ENCODE results near the gene C13orf46. TPM values are rescaled to one million over a fixed set of nuclear protein-coding genes. Genes with fewer than 3 reads are reported as not detected.

Gene C13orf46
- total RNA-seq, 2 experiments from 2014 or later: 1.6 to 1.9 TPM

- ATAC-seq (no peak), DNase-seq (no peak)
- ChIA-PET CTCF (no interaction called here), POLR2A (no interaction called here)
- Mint-ChIP-seq H3K27ac (no peak overlapping the region), H3K4me3 (no peak overlapping the region), H3K36me3 (ENCODE audit: low read depth) (peaks cover 1% of the 10 kb centered on the region), H3K9me3 (no peaks in the 10 kb centered on the region), H3K27me3 (no peaks in the 10 kb centered on the region), H3K4me1 (ENCODE audit: low read depth) (no peaks in the 10 kb centered on the region)
- intact Hi-C loops (cut with micrococcal nuclease): no loop called here
- TF ChIP-seq, protein P1, sequence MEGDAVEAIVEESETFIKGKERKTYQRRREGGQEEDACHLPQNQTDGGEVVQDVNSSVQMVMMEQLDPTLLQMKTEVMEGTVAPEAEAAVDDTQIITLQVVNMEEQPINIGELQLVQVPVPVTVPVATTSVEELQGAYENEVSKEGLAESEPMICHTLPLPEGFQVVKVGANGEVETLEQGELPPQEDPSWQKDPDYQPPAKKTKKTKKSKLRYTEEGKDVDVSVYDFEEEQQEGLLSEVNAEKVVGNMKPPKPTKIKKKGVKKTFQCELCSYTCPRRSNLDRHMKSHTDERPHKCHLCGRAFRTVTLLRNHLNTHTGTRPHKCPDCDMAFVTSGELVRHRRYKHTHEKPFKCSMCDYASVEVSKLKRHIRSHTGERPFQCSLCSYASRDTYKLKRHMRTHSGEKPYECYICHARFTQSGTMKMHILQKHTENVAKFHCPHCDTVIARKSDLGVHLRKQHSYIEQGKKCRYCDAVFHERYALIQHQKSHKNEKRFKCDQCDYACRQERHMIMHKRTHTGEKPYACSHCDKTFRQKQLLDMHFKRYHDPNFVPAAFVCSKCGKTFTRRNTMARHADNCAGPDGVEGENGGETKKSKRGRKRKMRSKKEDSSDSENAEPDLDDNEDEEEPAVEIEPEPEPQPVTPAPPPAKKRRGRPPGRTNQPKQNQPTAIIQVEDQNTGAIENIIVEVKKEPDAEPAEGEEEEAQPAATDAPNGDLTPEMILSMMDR (IDR thresholded peaks at IDR 0.05): no peak
Measured at GRCh38 chr13:113967206-113967720, 6.6 kb downstream of the C13orf46 start.

DNA sequence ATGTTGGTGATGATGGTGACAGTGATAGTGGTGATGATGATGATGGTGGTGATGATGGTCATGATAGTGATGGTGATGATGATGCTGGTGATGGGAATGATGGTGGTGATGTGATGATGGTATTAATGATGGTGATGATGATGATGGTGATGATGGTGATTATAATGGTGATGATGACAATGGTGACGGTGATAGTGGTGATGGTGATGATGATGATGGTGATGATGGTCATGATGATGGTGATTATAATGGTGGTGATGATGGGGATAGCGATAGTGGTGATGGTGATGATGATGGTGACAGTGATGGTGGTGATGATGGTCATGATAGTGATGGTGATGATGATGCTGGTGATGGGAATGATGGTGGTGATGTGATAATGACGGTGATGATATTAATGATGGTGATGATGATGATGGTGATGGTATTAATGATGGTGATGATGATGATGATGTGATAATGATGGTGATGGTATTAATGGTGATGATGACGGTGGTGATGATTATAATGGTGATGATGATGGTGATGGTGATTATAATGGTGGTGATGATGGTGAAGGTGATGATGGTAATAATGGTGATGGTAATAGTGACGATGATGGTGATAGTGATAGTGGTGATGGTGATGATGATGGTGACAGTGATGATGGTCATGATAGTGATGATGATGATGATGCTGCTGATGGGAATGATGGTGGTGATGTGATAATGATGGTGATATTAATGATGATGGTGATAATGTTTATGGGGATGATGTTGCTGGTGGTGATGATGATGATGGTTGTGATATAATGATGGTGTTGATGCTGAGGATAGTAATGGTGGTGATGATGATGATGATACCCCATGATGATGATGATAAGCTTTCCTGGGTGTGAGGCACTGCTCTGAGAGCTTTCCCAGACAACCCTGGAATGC, 7.7 kb downstream of the C13orf46 start:
- Mint-ChIP-seq H3K27ac (no peak overlapping the region), H3K27me3 (no peaks in the 10 kb centered on the region), H3K4me3 (no peak overlapping the region), H3K36me3 (ENCODE audit: low read depth) (no peaks in the 10 kb centered on the region), H3K9me3 (no peaks in the 10 kb centered on the region), H3K4me1 (ENCODE audit: low read depth) (no peaks in the 10 kb centered on the region)
- ATAC-seq: no peak
- ChIA-PET CTCF (no interaction called here), POLR2A (no interaction called here)
- DNase-seq: no peak
- TF ChIP-seq, protein P1 (IDR thresholded peaks at IDR 0.05): no peak
- intact Hi-C loops (cut with micrococcal nuclease): no loop called here

DNA sequence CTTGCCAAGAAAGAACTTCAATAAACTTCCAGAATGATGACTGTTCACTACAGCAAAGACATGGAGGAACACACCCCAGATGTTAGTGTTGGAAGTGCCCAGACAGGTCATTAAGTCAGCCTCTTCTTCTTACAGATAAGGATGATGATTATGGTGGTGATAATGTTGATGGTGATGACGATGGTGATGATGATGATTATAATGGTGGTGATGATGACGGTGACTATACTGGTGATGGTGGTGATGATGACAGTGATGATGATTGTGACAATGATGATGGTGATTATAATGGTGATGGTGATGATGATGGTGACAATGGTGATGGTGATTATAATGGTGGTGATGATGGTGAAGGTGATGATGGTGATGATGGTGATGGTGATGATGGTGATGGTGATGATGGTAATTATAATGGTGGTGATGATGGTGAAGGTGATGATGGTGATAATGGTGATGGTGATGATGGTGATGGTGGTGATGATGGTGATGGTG, 8.4 kb downstream of the C13orf46 start:
- H3K36me3 Mint-ChIP-seq (ENCODE audit: low read depth): peaks cover 2% of the 10 kb centered on the region
- intact Hi-C loops (cut with micrococcal nuclease): no loop called here
- ChIA-PET CTCF (no interaction called here), POLR2A (interaction anchor here (0.5 kb wide), 1 partner anchor 33 kb away, joined by 3 read pairs; no protein-coding TSS in a partner anchor)
- ATAC-seq (no peak), DNase-seq (no peak)
- H3K4me1 Mint-ChIP-seq (ENCODE audit: low read depth): no peaks in the 10 kb centered on the region
- no peak overlapping the region for H3K4me3 Mint-ChIP-seq
- H3K9me3 Mint-ChIP-seq: peaks cover 1% of the 10 kb centered on the region
- H3K27me3 Mint-ChIP-seq: no peaks in the 10 kb centered on the region
- no peak overlapping the region for H3K27ac Mint-ChIP-seq
- TF ChIP-seq, protein P1 (IDR thresholded peaks at IDR 0.05): no peak

DNA sequence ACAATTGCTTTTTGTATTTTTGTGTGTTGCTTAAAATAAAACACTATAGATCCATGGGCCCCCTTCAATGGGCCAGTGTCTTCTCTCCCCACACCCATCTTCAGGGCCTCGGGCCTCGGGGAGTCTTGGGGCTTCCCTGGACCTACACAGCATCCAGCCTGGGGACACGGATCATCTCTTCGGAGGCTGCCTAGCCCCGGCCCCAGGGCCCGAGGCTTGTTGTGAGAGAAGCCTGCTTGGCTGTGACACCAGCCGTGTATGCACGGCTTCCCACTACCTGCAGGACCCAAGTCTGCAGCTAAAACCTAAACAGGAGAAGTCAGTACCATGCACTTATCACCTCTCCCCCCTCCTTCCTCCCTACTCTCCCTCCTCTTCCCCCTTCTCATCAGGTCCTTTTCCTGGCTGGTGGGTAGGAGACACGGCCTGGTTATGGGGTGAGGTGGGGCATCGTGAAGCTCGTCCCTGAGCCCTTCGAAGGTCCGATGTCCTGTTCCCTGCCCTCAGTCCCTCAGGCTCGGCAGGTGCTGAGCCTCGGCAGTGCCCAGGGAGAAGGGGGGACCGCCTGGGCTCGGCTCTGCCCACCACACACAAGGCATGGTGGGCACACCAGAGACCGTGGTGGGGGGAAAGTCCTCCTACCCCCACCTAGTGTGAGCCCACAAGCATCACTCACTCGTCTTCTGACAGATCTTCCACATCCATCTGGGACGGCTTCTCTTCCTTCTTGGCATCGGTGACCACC, 9.5 kb downstream of the C13orf46 start:
- H3K4me3 Mint-ChIP-seq: no peak overlapping the region
- peaks cover 8% of the 10 kb centered on the region for H3K9me3 Mint-ChIP-seq
- ATAC-seq (no peak), DNase-seq (no peak)
- no peaks in the 10 kb centered on the region for H3K27me3 Mint-ChIP-seq
- intact Hi-C loops (cut with micrococcal nuclease): no loop called here
- H3K27ac Mint-ChIP-seq: no peak overlapping the region
- CTCF ChIA-PET: no interaction called here
- no peaks in the 10 kb centered on the region for H3K4me1 Mint-ChIP-seq (ENCODE audit: low read depth)
- TF ChIP-seq, protein P1 (IDR thresholded peaks at IDR 0.05): no peak
- POLR2A ChIA-PET: interaction anchor here (0.8 kb wide), 1 partner anchor 26 kb away, joined by 3 read pairs; no protein-coding TSS in a partner anchor
- peaks cover 9% of the 10 kb centered on the region for H3K36me3 Mint-ChIP-seq (ENCODE audit: low read depth)
